NCI-H1694 (cell line): Measurements from ENCODE around the gene KRTAP4-16.
"Not testable (repeated sequence)": the region's sequence is repeated elsewhere in the genome, so short reads cannot be mapped to it uniquely, and the experiment has no call there.

Experiments
- DNase-seq: peaks from one replicate; lab custom pipeline; 2025; lab: John Stamatoyannopoulos, UW

Gene KRTAP4-16

DNA sequence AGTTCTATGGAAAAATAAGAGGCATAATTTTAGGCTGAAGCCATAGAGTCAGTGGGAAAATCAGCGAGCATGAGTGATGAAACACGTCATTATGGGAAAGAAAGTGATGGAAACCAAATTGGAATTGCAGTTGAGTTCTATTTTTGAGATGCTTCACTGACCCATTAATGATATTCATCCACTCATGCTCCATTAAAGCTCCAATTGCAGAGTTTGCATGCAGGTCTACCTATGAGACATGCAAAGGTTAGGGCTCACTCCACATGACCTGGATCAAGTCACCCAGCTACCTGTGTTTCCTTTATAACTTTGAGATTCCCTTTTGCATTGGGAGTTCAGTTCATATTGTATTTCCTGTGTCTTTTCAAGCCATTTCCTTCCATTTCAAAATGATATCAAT lies 28.3 kb downstream of the KRTAP4-16 start:
- DNase-seq, result no peak

GRCh38 chr17:41071606-41072360 lies 30.2 kb downstream of the KRTAP4-16 start:
- DNase-seq, result no peak

DNA sequence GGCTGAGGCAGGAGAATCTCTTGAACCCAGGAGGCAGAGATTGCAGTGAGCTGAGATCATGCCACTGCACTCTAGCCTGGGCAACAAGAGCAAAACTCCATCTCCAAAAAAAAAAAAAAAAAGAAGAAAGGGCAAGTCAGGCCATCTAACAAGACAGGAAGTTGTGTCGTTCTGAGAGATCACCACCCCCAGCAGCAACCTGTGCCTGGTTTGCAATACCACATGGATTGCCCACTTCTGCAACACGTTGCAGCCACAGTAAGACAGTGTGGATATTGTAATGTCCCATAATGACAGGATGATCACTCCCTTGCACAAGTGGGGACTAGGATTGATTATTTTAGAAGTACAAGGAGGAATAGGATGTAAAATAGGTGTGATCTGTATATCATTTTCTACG lies 33.0 kb downstream of the KRTAP4-16 start:
- DNase-seq, result no peak

DNA sequence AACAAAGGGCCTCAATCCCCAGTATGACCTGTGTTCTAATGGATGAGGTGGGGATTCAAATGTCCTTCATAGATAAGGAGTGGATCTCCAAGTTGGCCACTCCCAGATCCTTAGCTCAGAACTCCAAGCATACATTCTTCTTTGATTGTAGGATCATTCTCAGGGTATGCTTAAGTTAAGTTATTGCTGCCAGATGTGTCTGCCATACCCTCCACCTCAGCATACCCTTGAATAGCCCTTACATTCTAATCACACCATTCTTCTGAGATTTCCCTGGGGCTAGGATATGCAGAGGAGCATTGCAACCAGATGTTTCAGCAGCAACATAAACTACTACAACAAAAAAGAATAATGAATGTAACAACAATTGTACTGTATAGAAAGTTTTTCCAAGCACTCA lies 34.7 kb downstream of the KRTAP4-16 start:
- no peak for DNase-seq

GRCh38 chr17:41065829-41066624 lies 36.0 kb downstream of the KRTAP4-16 start, which contains the start of gene KRTAP2-4:
Gene KRTAP2-4, minus strand, starts transcription at chr17:41065879. Its CDS starts 34 bp downstream, at chr17:41065845.
- no peak for DNase-seq

- not testable (repeated sequence) for DNase-seq
Measured at GRCh38 chr17:41065016-41065689, 36.9 kb downstream of the KRTAP4-16 start.

DNA sequence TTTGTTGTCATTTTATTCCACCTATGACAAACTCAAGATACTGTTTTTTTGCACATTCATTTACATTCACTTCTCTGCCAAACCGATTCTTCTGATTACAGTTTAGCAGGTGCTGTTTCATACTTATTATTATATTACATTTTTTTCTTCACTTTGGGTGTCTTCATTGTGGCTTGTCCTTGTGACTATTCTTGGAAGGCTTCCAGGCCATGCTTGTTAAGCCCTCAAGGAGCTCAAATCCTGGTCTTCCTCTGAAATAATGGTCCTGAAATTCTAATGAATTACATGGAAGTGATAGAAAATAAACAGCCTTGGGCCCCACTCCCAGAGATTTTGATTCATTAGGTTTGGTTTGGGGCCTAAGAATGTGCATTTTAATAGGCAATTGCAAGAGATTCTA lies 37.7 kb downstream of the KRTAP4-16 start:
- DNase-seq, result no peak

DNA sequence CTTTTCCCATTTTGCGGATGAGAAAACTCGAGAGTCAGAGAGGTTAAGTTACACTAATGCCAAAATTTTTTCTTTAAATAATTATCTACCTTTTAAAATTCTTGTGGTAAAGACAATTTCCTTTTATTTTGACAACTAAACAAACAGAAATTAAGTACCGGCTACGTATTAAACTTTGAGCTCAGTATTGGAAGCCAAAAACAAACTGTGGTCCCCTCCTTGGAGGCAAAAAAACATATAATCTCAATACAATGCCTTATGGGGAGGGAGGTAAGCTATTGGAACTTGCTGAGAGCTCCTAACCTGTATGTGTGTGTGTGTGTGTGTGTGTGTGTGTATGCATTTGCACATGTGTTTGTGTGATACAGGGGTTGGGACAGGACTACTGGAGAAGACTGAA lies 38.6 kb downstream of the KRTAP4-16 start:
- DNase-seq, result no peak

DNA sequence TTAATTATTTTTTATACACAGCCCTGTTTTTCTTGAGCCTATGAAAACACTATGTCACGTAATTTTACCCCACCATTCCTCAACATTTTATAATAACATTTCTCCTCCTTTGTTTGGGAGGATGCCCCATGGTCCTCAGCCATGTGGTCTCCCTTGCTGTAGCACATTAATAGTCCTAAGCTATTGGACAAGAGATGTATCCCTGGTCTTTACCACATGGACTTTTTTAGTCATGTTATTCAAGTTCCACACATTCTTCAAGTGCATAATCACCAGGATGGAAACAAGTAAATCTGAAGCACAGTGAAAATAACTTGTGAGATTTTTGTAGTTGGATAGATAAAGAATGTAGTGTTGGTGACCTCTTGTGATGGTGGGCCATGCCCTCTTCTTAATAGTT lies 40.0 kb downstream of the KRTAP4-16 start:
- no peak for DNase-seq

- no peak for DNase-seq
Measured at GRCh38 chr17:41060052-41060604, 41.9 kb downstream of the KRTAP4-16 start, which contains the start of gene KRTAP2-3. Gene KRTAP2-3, minus strand, starts transcription at chr17:41060114. Its CDS starts 64 bp downstream, at chr17:41060050.

- DNase-seq, result not testable (repeated sequence)
Measured at GRCh38 chr17:41059276-41060051, 42.5 kb downstream of the KRTAP4-16 start.

GRCh38 chr17:41058741-41059140 lies 43.3 kb downstream of the KRTAP4-16 start:
- no peak for DNase-seq

DNA sequence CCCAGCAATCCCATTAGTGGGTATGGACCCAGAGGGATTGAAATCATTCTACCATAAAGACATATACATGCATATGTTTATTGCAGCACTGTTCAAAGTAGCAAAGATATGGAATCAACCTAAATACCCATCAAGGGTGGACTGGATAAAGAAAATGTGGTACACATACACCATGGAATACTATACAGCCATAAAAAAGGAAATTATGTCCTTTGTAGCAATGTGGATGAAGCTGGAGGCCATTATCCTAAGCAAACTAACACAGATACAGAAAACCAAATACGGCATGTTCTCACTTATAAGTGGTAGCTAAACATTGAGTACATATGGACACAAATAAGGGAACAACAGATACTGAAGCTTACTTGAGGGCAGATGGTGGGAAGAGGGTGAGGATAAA lies 44.5 kb downstream of the KRTAP4-16 start:
- no peak for DNase-seq

DNA sequence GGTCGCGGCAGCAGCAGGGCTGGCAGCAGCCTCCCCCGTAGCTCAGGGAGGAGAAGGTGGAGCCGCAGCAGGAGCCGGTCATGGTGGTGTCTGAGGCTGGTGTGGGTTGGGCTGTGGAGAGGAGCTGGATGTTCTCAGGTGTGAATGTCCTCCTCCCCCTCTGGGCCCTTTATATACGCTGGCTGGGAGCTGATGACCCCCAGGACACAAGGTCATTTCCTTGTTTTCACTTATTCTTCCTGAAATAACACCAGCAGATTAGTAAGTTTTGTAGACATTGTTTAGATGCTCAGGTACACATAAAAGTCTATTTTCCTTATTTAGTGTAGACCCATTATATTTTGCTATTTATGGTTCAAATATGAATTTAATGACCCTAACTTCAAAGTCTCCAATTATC lies 46.9 kb downstream of the KRTAP4-16 start, which contains the start of gene KRTAP2-2:
TSS of gene KRTAP2-2 (minus strand) at position 101 of the 400 bp plus-strand sequence. CDS start at position 82, 19 bp downstream.
- not testable (repeated sequence) for DNase-seq

DNA sequence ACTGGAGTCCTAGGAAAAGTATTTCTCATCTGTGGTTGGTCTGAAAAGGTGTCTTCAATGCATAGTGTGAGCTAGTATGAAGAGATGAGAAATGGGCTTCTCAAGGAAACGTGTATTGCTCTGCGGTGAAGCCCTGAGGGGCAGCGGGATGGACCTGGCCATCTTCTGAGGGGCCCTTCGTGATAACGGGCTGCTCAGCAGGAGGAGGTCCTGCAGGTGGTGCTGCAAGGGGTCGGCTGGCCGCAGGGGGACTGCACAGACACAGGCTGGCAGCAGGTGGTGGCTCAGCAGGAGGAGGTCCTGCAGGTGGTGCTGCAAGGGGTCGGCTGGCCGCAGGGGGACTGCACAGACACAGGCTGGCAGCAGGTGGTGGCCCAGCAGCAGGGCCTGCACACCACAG lies 47.5 kb downstream of the KRTAP4-16 start:
- DNase-seq, result not testable (repeated sequence)

DNA sequence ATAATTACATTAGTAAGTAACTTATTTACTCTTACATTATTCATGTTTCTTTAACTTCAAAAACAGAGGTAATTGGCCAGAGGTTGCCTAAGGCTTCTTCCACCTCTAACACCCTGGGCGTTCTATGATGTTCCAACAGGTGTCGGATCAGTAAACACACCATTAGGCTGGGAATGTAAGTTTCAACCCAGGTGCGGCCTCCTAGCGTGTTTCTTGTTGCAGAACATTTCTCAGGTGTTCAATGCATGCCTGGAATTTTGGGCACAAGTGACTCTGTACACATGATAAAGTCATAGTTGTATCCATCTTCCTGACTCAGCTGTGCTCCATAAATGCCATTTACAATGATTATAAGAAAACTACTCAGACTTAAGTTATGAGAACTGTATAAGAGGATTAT lies 48.0 kb downstream of the KRTAP4-16 start:
- no peak for DNase-seq

DNA sequence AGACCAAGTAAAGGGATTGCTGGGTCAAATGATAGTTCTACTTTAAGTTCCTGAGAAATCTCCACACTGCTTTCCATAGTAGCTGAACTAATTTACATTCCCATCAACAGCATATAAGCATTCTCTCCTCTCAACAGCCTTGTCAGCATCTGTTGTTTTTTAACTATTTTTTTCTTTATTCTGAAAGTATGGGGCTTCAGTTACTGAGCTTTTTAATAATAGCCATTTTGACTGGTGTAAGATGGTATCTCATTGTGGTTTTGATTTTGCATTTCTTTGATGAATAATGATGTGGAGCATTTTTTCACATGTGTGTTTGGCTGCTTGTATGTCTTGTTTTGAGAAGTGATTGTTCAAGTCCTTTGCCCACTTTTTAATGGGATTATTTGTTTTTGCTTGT lies 49.4 kb downstream of the KRTAP4-16 start:
- no peak for DNase-seq
